HG02943 (cell line): ENCODE data around the gene SERPINA1.
"Not testable (repeated sequence)": the region's sequence is repeated elsewhere in the genome, so short reads cannot be mapped to it uniquely, and the experiment has no call there.

Source experiments
- ATAC-seq: cut with Tn5 transposase; IDR thresholded peaks from one replicate; pipeline ENCODE4 v1.9.1; 2021; ENCODE audit warnings: mild to moderate bottlenecking, low read depth, moderate library complexity; ENCODE audit not compliant: unreplicated experiment

Gene SERPINA1

GRCh38 chr14:94373708-94374107, 14.7 kb downstream of the SERPINA1 start:
- no peak for ATAC-seq

GRCh38 chr14:94372021-94372605, 16.3 kb downstream of the SERPINA1 start:
- no peak for ATAC-seq

GRCh38 chr14:94370524-94370910, 17.9 kb downstream of the SERPINA1 start:
- ATAC-seq = no peak

GRCh38 chr14:94369766-94370523, 18.5 kb downstream of the SERPINA1 start:
- not testable (repeated sequence) for ATAC-seq

- ATAC-seq = no peak
Measured at GRCh38 chr14:94368956-94369355, 19.4 kb downstream of the SERPINA1 start.

- ATAC-seq = no peak
Measured at GRCh38 chr14:94368243-94368590, 20.2 kb downstream of the SERPINA1 start.

- ATAC-seq = no peak
Measured at GRCh38 chr14:94367347-94368242, 20.8 kb downstream of the SERPINA1 start.

- ATAC-seq = no peak
Measured at GRCh38 chr14:94366146-94366915, 22.1 kb downstream of the SERPINA1 start, which contains the start of gene SERPINA2. TSS of gene SERPINA2 (minus strand) at chr14:94366698.

GRCh38 chr14:94365624-94366023, 22.8 kb downstream of the SERPINA1 start:
- ATAC-seq = no peak

GRCh38 chr14:94364964-94365363, 23.4 kb downstream of the SERPINA1 start:
- no peak for ATAC-seq

GRCh38 chr14:94364037-94364436, 24.4 kb downstream of the SERPINA1 start:
- no peak for ATAC-seq

- ATAC-seq = no peak
Measured at GRCh38 chr14:94363151-94363624, 25.2 kb downstream of the SERPINA1 start.

GRCh38 chr14:94362614-94363133, 25.7 kb downstream of the SERPINA1 start:
- ATAC-seq = no peak

GRCh38 chr14:94361682-94362081, 26.7 kb downstream of the SERPINA1 start:
- no peak for ATAC-seq

- ATAC-seq = no peak
Measured at GRCh38 chr14:94360945-94361565, 27.3 kb downstream of the SERPINA1 start.

- ATAC-seq = no peak
Measured at GRCh38 chr14:94357166-94357565, 31.2 kb downstream of the SERPINA1 start.

- no peak for ATAC-seq
Measured at GRCh38 chr14:94356379-94357056, 31.9 kb downstream of the SERPINA1 start.

GRCh38 chr14:94355191-94355794, 33.1 kb downstream of the SERPINA1 start:
- ATAC-seq = no peak
